Activated CD4-positive, alpha-beta memory T cell treated with anti-CD3 and anti-CD28 coated beads, Interleukin-2, amount 10 ng/mL, durations not matched to agents 7 days and 5 days (primary cell): Measurements from ENCODE around the gene DVL1. TPM values are rescaled to one million over a fixed set of nuclear protein-coding genes. Genes with fewer than 3 reads are reported as not detected.

ENCODE experiments used
- CTCF ChIA-PET: fragments of 350-600 bp; sonication (Branson Sonifier 250); formaldehyde crosslinking; loops from one replicate; lab custom pipeline; 2021; ENCODE audit warnings: antibody characterized with exemption, inconsistent platforms; lab: Charles Lee
- POLR2A ChIA-PET: fragments of 350-600 bp; sonication (Branson Sonifier 250); formaldehyde crosslinking; loops from one replicate; lab custom pipeline; 2021; ENCODE audit warnings: antibody characterized with exemption; lab: Charles Lee
- DNase-seq: peaks from one replicate; pipeline ENCODE4 v3.0.0-alpha.2; 2020
- H3K27ac Mint-ChIP-seq: one replicate; pipeline ENCODE4 v1.8.0; 2021; ENCODE audit warnings: mild to moderate bottlenecking, mixed read lengths
- H3K27me3 Mint-ChIP-seq: one replicate; pipeline ENCODE4 v1.8.0; 2021; ENCODE audit warnings: mixed read lengths
- H3K36me3 Mint-ChIP-seq: one replicate; pipeline ENCODE4 v1.8.0; 2021; ENCODE audit warnings: low read depth, mixed read lengths
- H3K4me1 Mint-ChIP-seq: one replicate; pipeline ENCODE4 v1.8.0; 2021; ENCODE audit warnings: mixed read lengths
- H3K4me3 Mint-ChIP-seq: one replicate; pipeline ENCODE4 v1.8.0; 2021; ENCODE audit warnings: mild to moderate bottlenecking, mixed read lengths
- H3K9me3 Mint-ChIP-seq: one replicate; pipeline ENCODE4 v1.8.0; 2021; ENCODE audit warnings: mixed read lengths
- total RNA-seq, 2 experiments: library from RNA; stranded (reverse); gene quantifications; one replicate each; pipeline ENCODE4 v1.2.3, GENCODE V29; 2021

Gene DVL1
- total RNA-seq, 2 experiments from 2014 or later, result 36.0 to 37.8 TPM

GRCh38 chr1:1342061-1342562, 7.1 kb downstream of the DVL1 start:
- ChIA-PET CTCF (no interaction called here), POLR2A (no interaction called here)

GRCh38 chr1:1341549-1342021, 7.6 kb downstream of the DVL1 start:
- Mint-ChIP-seq H3K4me1 (peaks cover 10% of the 10 kb centered on the region), H3K4me3 (no peak overlapping the region), H3K9me3 (peaks cover 9% of the 10 kb centered on the region), H3K36me3 (peaks cover 20% of the 10 kb centered on the region), H3K27ac (no peak overlapping the region), H3K27me3 (no peaks in the 10 kb centered on the region)
- DNase-seq, result no peak
- ChIA-PET POLR2A (no interaction called here), CTCF (no interaction called here)

More at GRCh38 chr1:1342061-1342562, 7.1 kb downstream of the DVL1 start:
- no peaks in the 10 kb centered on the region for H3K27me3 Mint-ChIP-seq
- no peak for DNase-seq
- peaks cover 20% of the 10 kb centered on the region for H3K36me3 Mint-ChIP-seq
- peaks cover 15% of the 10 kb centered on the region for H3K4me1 Mint-ChIP-seq
- no peak overlapping the region for H3K4me3 Mint-ChIP-seq
- no peak overlapping the region for H3K27ac Mint-ChIP-seq
- H3K9me3 Mint-ChIP-seq, result peaks cover 9% of the 10 kb centered on the region

- H3K4me3 Mint-ChIP-seq, result no peak overlapping the region
- H3K36me3 Mint-ChIP-seq, result peaks cover 20% of the 10 kb centered on the region
- peaks cover 5% of the 10 kb centered on the region for H3K4me1 Mint-ChIP-seq
- H3K27me3 Mint-ChIP-seq, result no peaks in the 10 kb centered on the region
- ChIA-PET CTCF (no interaction called here), POLR2A (no interaction called here)
- H3K9me3 Mint-ChIP-seq, result peaks cover 9% of the 10 kb centered on the region
- no peak for DNase-seq
- no peak overlapping the region for H3K27ac Mint-ChIP-seq
These were observed 8.2 kb downstream of the DVL1 start for GRCh38 chr1:1340791-1341548.

DNA sequence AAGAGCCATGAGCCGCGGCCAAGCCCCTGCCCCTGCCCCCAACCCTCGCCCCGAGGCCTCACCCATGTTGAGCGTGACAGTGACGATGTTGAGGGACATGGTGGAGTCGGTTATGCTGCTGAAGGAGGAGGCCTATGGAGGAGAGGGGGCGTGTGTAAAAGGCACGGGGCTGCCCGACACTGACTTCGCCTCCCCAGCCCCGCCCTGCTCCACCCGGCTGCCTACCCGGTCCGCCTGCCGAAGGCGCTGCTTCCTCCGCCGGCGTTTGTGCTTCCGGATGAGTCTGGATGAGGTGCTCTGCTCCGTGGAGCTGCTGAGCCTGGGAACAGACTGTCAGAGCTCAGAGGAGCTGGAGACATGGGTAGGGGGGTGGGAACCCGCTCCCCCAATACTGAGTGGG, 9.0 kb downstream of the DVL1 start:
- ChIA-PET POLR2A (no interaction called here), CTCF (no interaction called here)
- Mint-ChIP-seq H3K9me3 (peaks cover 9% of the 10 kb centered on the region), H3K4me1 (peaks cover 5% of the 10 kb centered on the region), H3K27ac (no peak overlapping the region), H3K4me3 (no peak overlapping the region), H3K36me3 (peaks cover 20% of the 10 kb centered on the region), H3K27me3 (no peaks in the 10 kb centered on the region)
- no peak for DNase-seq

GRCh38 chr1:1338278-1338677, 10.9 kb downstream of the DVL1 start:
- POLR2A ChIA-PET, result no interaction called here
- H3K4me1 Mint-ChIP-seq, result no peaks in the 10 kb centered on the region
- no peaks in the 10 kb centered on the region for H3K27me3 Mint-ChIP-seq
- H3K27ac Mint-ChIP-seq, result no peak overlapping the region
- peaks cover 9% of the 10 kb centered on the region for H3K9me3 Mint-ChIP-seq
- CTCF ChIA-PET, result no interaction called here
- H3K4me3 Mint-ChIP-seq, result no peak overlapping the region
- peaks cover 20% of the 10 kb centered on the region for H3K36me3 Mint-ChIP-seq
- DNase-seq, result no peak

GRCh38 chr1:1337793-1338147, 11.4 kb downstream of the DVL1 start:
- DNase-seq, result no peak

GRCh38 chr1:1336931-1337792, 12.1 kb downstream of the DVL1 start:
- no peaks in the 10 kb centered on the region for H3K4me1 Mint-ChIP-seq
- CTCF ChIA-PET, result no interaction called here
- peaks cover 17% of the 10 kb centered on the region for H3K36me3 Mint-ChIP-seq
- DNase-seq, result no peak
- peaks cover 9% of the 10 kb centered on the region for H3K9me3 Mint-ChIP-seq
- POLR2A ChIA-PET, result no interaction called here
- no peaks in the 10 kb centered on the region for H3K27me3 Mint-ChIP-seq
- no peak overlapping the region for H3K27ac Mint-ChIP-seq
- H3K4me3 Mint-ChIP-seq, result no peak overlapping the region

More at GRCh38 chr1:1337793-1338147, 11.4 kb downstream of the DVL1 start:
- Mint-ChIP-seq H3K4me3 (no peak overlapping the region), H3K4me1 (no peaks in the 10 kb centered on the region), H3K27ac (no peak overlapping the region), H3K36me3 (peaks cover 18% of the 10 kb centered on the region), H3K9me3 (peaks cover 9% of the 10 kb centered on the region), H3K27me3 (no peaks in the 10 kb centered on the region)
- CTCF ChIA-PET, result no interaction called here
- POLR2A ChIA-PET, result no interaction called here

DNA sequence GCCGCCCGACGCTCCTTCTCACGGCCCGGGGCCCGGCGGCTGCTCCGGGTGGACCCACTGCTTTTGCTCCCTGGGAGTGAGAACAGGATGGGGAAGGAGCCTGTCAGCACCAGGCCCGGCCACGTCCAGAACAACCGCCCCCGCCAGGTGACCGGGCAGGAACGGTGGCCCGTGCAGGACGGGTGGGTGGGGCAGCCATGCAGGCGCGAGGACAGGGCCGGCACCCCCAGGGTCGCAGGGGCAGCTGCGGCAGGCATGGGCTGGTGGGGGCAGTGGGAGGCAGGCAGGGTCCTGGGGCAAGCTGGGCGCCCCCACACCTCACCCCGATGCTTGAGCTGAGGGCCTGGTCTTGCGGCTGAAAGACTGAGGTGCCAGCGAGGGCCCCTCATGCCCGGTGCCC, 12.8 kb downstream of the DVL1 start:
- CTCF ChIA-PET, result no interaction called here
- no peak overlapping the region for H3K27ac Mint-ChIP-seq
- H3K4me3 Mint-ChIP-seq, result no peak overlapping the region
- H3K36me3 Mint-ChIP-seq, result peaks cover 17% of the 10 kb centered on the region
- no peaks in the 10 kb centered on the region for H3K4me1 Mint-ChIP-seq
- no peak for DNase-seq
- peaks cover 9% of the 10 kb centered on the region for H3K9me3 Mint-ChIP-seq
- POLR2A ChIA-PET, result no interaction called here
- H3K27me3 Mint-ChIP-seq, result no peaks in the 10 kb centered on the region

GRCh38 chr1:1335792-1336248, 13.4 kb downstream of the DVL1 start:
- CTCF ChIA-PET, result no interaction called here
- Mint-ChIP-seq H3K27me3 (no peaks in the 10 kb centered on the region), H3K9me3 (peaks cover 3% of the 10 kb centered on the region), H3K4me3 (no peak overlapping the region), H3K4me1 (no peaks in the 10 kb centered on the region), H3K27ac (no peak overlapping the region), H3K36me3 (peaks cover 11% of the 10 kb centered on the region)
- no peak for DNase-seq
- POLR2A ChIA-PET, result interaction anchor here (2.0 kb wide), 1 partner anchor 10 kb away, joined by 5 read pairs; no protein-coding TSS in a partner anchor

DNA sequence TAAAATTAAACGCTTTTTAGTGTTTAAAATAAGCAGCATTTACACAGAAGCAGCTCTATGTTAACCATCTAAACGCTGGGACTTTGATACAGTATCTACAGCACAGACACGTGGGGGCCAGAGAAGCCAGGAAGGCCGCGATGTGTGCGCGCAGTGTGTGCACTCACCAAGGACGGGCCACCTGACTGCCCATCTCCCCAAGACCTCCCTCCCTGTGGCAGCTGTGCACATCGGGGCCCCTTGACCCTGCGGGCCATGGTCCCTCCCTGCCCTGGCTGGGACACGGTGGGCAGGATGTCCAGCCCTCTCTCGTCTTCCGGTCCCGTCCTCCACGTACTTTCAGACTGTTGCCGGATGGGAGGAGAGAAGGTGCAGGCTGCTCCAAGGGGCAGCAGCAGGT, 13.9 kb downstream of the DVL1 start:
- Mint-ChIP-seq H3K4me3 (no peak overlapping the region), H3K36me3 (peaks cover 6% of the 10 kb centered on the region), H3K4me1 (no peaks in the 10 kb centered on the region), H3K27ac (no peak overlapping the region), H3K27me3 (no peaks in the 10 kb centered on the region), H3K9me3 (no peaks in the 10 kb centered on the region)
- ChIA-PET CTCF (no interaction called here), POLR2A (interaction anchor here (2.0 kb wide), 1 partner anchor 10 kb away, joined by 5 read pairs; no protein-coding TSS in a partner anchor)
- no peak for DNase-seq

DNA sequence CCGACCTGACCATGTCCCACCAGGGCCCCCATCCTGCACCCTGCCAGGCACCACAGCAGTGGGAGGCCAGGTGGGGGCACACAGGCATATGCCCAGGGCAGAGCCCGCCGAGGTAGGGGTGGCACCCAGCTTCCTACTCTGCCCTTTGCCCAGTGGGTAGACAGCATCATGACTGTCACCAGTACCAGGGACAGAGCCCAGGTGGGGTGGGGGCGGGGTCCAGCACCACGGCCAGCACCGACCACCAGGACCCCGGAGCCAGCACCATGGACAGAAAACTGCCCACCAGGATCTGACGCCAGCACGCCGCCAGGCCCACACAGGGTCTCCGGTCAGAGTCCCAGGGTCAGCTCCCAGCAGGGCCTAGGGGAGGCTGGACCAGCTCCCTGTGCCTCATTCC, 14.4 kb downstream of the DVL1 start:
- Mint-ChIP-seq H3K27ac (no peak overlapping the region), H3K4me1 (no peaks in the 10 kb centered on the region)
- CTCF ChIA-PET, result no interaction called here

DNA sequence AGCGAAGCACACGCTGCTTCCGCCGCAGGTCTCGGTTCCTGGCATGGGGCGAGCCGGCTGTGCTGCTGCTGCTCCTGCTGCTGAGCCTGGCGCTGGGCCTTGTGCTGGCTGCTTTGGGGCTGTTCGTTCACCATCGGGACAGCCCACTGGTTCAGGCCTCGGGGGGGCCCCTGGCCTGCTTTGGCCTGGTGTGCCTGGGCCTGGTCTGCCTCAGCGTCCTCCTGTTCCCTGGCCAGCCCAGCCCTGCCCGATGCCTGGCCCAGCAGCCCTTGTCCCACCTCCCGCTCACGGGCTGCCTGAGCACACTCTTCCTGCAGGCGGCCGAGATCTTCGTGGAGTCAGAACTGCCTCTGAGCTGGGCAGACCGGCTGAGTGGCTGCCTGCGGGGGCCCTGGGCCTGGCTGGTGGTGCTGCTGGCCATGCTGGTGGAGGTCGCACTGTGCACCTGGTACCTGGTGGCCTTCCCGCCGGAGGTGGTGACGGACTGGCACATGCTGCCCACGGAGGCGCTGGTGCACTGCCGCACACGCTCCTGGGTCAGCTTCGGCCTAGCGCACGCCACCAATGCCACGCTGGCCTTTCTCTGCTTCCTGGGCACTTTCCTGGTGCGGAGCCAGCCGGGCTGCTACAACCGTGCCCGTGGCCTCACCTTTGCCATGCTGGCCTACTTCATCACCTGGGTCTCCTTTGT, 15.5 kb downstream of the DVL1 start:
- Mint-ChIP-seq H3K36me3 (peaks cover 1% of the 10 kb centered on the region), H3K4me3 (no peak overlapping the region), H3K9me3 (no peaks in the 10 kb centered on the region), H3K27me3 (no peaks in the 10 kb centered on the region), H3K27ac (no peak overlapping the region), H3K4me1 (no peaks in the 10 kb centered on the region)
- ChIA-PET CTCF (no interaction called here), POLR2A (interaction anchor here (1.2 to 2.0 kb wide), 3 partner anchors 8 to 15 kb away, joined by 4 to 6 read pairs (median 5); no protein-coding TSS in a partner anchor)
- DNase-seq, result no peak

More for the DNA sequence above, 14.4 kb downstream of the DVL1 start:
- POLR2A ChIA-PET, result interaction anchor here (1.5 to 2.0 kb wide), 2 partner anchors 9 to 13 kb away, joined by 5 to 6 read pairs; no protein-coding TSS in a partner anchor
- Mint-ChIP-seq H3K9me3 (no peaks in the 10 kb centered on the region), H3K36me3 (peaks cover 6% of the 10 kb centered on the region), H3K27me3 (no peaks in the 10 kb centered on the region), H3K4me3 (no peak overlapping the region)
- DNase-seq, result no peak
